GM21390 (cell line): ENCODE measurements around the gene SLC1A5.

ENCODE experiments used
- ATAC-seq: cut with Tn5 transposase; IDR thresholded peaks from one replicate; pipeline ENCODE4 v1.9.1; 2021; ENCODE audit not compliant: unreplicated experiment

The SLC1A5 gene

DNA sequence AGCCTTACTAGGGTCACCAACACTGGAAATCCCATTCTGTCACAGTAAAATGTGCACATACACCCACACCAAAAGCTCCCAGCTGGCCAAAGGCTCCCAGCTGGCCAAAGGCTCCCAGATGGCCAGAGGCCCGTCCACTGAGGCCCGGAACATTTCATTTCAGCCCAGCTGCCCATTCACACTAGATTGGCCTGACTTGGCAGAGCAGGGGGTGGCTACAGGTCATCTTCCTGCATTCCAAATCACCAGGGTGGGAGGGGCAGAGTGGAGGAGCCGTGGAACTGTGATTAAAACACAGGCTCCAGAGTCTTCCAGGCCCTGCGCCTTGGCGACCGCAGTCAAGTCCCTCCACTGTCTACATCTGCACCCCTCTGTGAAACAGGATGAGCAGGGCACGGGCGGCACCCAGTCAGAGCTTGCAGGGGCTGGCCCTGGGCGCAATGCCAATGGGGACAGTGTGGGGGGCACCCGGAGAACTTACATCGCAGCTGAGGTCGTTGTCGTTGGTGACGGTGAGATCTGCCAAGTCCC is 61.4 kb downstream of the SLC1A5 start:
- ATAC-seq, result no peak

DNA sequence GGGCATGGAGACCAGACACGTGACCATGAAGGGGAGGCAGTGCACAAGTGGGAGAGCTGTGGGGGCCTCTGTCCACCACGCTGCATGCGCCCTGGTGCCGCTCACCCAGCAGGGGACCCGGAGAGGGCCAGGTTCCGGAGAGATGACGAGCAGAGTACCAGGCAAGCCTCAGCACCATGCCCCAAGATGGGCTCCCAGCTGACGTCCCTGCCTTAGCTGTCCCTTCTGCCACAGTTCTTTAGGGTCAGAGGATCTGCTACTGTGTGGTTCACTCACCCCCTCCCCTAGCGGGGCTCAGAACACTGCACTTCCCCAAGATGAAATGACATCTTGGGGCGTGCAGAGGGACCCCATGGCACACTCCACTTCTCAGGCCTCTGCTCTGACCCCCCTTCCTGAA is 61.8 kb downstream of the SLC1A5 start:
- no peak for ATAC-seq

DNA sequence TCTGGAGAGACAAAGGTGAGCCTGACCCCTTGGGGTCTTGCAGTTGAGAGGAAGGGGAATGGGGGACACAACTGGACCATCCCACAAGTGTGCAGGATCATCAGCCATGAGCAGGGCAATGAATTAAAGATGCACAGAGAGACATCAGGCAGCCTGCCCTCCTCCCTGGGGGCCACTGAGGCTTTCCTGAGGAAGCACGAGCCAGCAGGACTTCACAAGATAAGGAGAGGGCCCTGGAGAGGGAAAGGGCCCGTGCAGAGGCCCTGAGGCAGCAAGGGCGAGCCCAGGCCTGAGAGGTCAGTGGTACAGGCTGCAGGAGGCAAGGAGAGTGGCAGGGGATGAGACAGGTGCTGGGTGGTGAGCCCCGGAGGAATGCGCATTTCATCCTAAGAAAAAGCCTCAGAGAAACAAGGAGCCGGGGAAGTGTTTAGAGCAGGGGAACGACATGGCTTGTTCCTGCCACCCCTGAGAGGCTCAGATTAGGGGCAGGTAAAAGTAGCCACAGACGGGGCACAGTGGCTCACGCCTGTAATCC is 62.5 kb downstream of the SLC1A5 start:
- no peak for ATAC-seq

DNA sequence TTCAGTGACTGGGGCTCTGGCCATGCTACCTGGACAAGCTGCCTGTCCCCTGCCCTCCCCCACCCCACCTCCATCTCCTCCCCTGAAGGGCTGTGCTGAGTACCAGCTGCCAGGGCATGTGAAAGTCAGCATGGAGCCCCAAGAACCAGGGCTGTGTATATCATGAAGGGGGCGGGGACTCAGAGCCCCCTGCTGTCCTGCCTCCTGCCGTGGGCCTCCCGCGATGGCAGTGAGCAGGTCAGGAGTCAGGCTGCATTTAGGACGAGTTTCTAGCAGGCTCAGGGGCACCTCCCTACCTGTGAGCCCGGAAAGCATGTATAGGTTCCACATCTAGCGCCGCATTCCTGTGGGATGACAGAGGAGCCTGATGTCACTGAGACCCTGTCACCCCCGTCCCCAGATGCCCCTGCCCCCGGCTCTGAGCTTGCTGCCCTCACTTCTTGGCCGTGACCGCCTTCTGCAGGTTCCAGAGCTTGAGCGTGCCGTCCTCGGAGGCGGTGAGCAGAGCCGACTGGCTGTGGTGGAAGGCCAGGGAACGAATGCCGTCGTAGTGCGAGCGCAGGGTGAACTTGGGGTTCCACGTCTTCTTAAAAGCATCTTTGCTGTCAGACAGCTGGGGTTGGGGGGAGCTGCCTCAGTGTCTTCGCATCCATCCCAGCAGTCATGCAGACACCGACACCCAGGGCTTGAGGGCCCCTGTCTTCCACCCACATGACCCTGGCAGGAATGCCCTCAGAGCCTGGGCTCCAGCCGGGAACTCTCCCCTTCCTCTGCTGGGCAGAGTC is 63.2 kb downstream of the SLC1A5 start:
- no peak for ATAC-seq
